ENCODE results near the gene EREG. TPM values are rescaled to one million over a fixed set of nuclear protein-coding genes. Genes with fewer than 3 reads are reported as not detected.

Gene EREG
- total and polyA plus RNA-seq, 4 donors, result 0.51 TPM; not detected in 3

- Histone ChIP-seq H3K36me3 (ENCODE audit: control insufficient read depth in 4 of 4, insufficient read depth in 3 of 4, low read depth in 1 of 4, low read length in 3 of 4) (no peaks in the 10 kb centered on the region), H3K9ac (ENCODE audit: low read depth in 1 of 2, low read length in 2 of 2) (no peak overlapping the region), H3K27me3 (ENCODE audit: control insufficient read depth in 4 of 4, insufficient read depth in 4 of 4, low read length in 3 of 4) (no peaks in the 10 kb centered on the region), H3K4me3 (ENCODE audit: low read depth in 1 of 3, low read length in 3 of 3) (no peak overlapping the region), H3K9me3 (ENCODE audit: control insufficient read depth in 4 of 4, low read length in 3 of 4) (peaks cover 0 to 4% (median 0%) of the 10 kb centered on the region in 4 donors), H3K4me1 (ENCODE audit: control insufficient read depth in 4 of 4, insufficient read depth in 4 of 4, low read length in 3 of 4) (no peaks in the 10 kb centered on the region), H3K27ac (ENCODE audit: low read depth in 1 of 2, low read length in 2 of 2) (no peak overlapping the region)
- no peak for DNase-seq (ENCODE audit: low spot score)
- TF ChIP-seq YY1 (IDR thresholded peaks at IDR 0.05), result no peak
- TF ChIP-seq RAD21 (IDR thresholded peaks at IDR 0.05), result no peak
- TF ChIP-seq, protein P1, sequence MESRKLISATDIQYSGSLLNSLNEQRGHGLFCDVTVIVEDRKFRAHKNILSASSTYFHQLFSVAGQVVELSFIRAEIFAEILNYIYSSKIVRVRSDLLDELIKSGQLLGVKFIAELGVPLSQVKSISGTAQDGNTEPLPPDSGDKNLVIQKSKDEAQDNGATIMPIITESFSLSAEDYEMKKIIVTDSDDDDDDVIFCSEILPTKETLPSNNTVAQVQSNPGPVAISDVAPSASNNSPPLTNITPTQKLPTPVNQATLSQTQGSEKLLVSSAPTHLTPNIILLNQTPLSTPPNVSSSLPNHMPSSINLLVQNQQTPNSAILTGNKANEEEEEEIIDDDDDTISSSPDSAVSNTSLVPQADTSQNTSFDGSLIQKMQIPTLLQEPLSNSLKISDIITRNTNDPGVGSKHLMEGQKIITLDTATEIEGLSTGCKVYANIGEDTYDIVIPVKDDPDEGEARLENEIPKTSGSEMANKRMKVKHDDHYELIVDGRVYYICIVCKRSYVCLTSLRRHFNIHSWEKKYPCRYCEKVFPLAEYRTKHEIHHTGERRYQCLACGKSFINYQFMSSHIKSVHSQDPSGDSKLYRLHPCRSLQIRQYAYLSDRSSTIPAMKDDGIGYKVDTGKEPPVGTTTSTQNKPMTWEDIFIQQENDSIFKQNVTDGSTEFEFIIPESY (IDR thresholded peaks at IDR 0.05), result no peak
- no peak for TF ChIP-seq TAF1 (conservative IDR thresholded peaks at IDR 0.05)
- no peak for TF ChIP-seq RXRA (IDR thresholded peaks at IDR 0.05)
- no peak for TF ChIP-seq GABPA (IDR thresholded peaks at IDR 0.05 in 1 of 2, conservative IDR thresholded peaks at IDR 0.05 in 1 of 2)
- TF ChIP-seq FOXA2 (IDR thresholded peaks at IDR 0.05), result no peak
- TF ChIP-seq CTCF (IDR thresholded peaks at IDR 0.05; ENCODE audit: low read depth, low read length, missing input control), result no peak
- no peak for TF ChIP-seq MAX (IDR thresholded peaks at IDR 0.05)
- no peak for TF ChIP-seq ATF3 (IDR thresholded peaks at IDR 0.05)
- no peak for TF ChIP-seq SP1 (IDR thresholded peaks at IDR 0.05)
- WGBS, result 66% methylated on average over 5 of the region's 5 CpGs
Observed at GRCh38 chr4:74335341-74336021, 29.5 kb upstream of the EREG start.

- 73% methylated on average over 4 of the region's 4 CpGs for WGBS
- no peaks in the 10 kb centered on the region for H3K27me3 ChIP-seq (ENCODE audit: control insufficient read depth in 4 of 4, insufficient read depth in 4 of 4, low read length in 3 of 4)
- peaks cover 0 to 6% (median 3%) of the 10 kb centered on the region in 4 donors for H3K9me3 ChIP-seq (ENCODE audit: control insufficient read depth in 4 of 4, low read length in 3 of 4)
- TF ChIP-seq FOXA2 (IDR thresholded peaks at IDR 0.05) (no peak), HNF4G (IDR thresholded peaks at IDR 0.05) (no peak), ATF3 (IDR thresholded peaks at IDR 0.05) (no peak), FOXA1 (IDR thresholded peaks at IDR 0.05) (no peak), RXRA (IDR thresholded peaks at IDR 0.05) (no peak), RAD21 (IDR thresholded peaks at IDR 0.05) (no peak)
- TF ChIP-seq, protein P2, sequence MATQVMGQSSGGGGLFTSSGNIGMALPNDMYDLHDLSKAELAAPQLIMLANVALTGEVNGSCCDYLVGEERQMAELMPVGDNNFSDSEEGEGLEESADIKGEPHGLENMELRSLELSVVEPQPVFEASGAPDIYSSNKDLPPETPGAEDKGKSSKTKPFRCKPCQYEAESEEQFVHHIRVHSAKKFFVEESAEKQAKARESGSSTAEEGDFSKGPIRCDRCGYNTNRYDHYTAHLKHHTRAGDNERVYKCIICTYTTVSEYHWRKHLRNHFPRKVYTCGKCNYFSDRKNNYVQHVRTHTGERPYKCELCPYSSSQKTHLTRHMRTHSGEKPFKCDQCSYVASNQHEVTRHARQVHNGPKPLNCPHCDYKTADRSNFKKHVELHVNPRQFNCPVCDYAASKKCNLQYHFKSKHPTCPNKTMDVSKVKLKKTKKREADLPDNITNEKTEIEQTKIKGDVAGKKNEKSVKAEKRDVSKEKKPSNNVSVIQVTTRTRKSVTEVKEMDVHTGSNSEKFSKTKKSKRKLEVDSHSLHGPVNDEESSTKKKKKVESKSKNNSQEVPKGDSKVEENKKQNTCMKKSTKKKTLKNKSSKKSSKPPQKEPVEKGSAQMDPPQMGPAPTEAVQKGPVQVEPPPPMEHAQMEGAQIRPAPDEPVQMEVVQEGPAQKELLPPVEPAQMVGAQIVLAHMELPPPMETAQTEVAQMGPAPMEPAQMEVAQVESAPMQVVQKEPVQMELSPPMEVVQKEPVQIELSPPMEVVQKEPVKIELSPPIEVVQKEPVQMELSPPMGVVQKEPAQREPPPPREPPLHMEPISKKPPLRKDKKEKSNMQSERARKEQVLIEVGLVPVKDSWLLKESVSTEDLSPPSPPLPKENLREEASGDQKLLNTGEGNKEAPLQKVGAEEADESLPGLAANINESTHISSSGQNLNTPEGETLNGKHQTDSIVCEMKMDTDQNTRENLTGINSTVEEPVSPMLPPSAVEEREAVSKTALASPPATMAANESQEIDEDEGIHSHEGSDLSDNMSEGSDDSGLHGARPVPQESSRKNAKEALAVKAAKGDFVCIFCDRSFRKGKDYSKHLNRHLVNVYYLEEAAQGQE (IDR thresholded peaks at IDR 0.05), result no peak
- no peak overlapping the region for H3K9ac ChIP-seq (ENCODE audit: low read depth in 1 of 2, low read length in 2 of 2)
- DNase-seq (ENCODE audit: low spot score), result no peak
- H3K36me3 ChIP-seq (ENCODE audit: control insufficient read depth in 4 of 4, insufficient read depth in 3 of 4, low read depth in 1 of 4, low read length in 3 of 4), result no peaks in the 10 kb centered on the region
- H3K27ac ChIP-seq (ENCODE audit: low read depth in 1 of 2, low read length in 2 of 2), result no peak overlapping the region
- H3K4me3 ChIP-seq (ENCODE audit: low read depth in 1 of 3, low read length in 3 of 3), result no peak overlapping the region
- H3K4me1 ChIP-seq (ENCODE audit: control insufficient read depth in 4 of 4, insufficient read depth in 4 of 4, low read length in 3 of 4), result no peaks in the 10 kb centered on the region
Observed at GRCh38 chr4:74338792-74339333, 26.1 kb upstream of the EREG start.
